ENCODE measurements around the gene GNG2. TPM values are rescaled to one million over a fixed set of nuclear protein-coding genes. Genes with fewer than 3 reads are reported as not detected.
A peak's percentile ranks its signal among the peaks of the same experiment; 100 is the strongest.

GNG2 gene
- total RNA-seq, 1 experiment from 2014 or later, result 0.33 TPM

- POLR2A ChIA-PET (ENCODE audit: unreplicated experiment), result no interaction called here
- TF ChIP-seq, protein P1, sequence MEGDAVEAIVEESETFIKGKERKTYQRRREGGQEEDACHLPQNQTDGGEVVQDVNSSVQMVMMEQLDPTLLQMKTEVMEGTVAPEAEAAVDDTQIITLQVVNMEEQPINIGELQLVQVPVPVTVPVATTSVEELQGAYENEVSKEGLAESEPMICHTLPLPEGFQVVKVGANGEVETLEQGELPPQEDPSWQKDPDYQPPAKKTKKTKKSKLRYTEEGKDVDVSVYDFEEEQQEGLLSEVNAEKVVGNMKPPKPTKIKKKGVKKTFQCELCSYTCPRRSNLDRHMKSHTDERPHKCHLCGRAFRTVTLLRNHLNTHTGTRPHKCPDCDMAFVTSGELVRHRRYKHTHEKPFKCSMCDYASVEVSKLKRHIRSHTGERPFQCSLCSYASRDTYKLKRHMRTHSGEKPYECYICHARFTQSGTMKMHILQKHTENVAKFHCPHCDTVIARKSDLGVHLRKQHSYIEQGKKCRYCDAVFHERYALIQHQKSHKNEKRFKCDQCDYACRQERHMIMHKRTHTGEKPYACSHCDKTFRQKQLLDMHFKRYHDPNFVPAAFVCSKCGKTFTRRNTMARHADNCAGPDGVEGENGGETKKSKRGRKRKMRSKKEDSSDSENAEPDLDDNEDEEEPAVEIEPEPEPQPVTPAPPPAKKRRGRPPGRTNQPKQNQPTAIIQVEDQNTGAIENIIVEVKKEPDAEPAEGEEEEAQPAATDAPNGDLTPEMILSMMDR (conservative IDR thresholded peaks at IDR 0.05), result no peak
- TF ChIP-seq EZH2 (IDR thresholded peaks at IDR 0.05; ENCODE audit: low read depth), result no peak
- H3K9me2 ChIP-seq (ENCODE audit: insufficient read depth), result no peaks in the 10 kb centered on the region
- no peaks in the 10 kb centered on the region for H4K20me1 ChIP-seq (ENCODE audit: insufficient read depth)
- CTCF ChIA-PET, result interaction anchor here (0.6 kb wide), 1 partner anchor 13 kb away, joined by 3 read pairs; no protein-coding TSS in a partner anchor
- no peaks in the 10 kb centered on the region for H3K9me3 ChIP-seq (ENCODE audit: insufficient read depth, low read depth)
- no peaks in the 10 kb centered on the region for H3K36me3 ChIP-seq (ENCODE audit: low read depth)
- no peaks in the 10 kb centered on the region for H3F3A ChIP-seq (ENCODE audit: insufficient read depth, low read depth)
- H3K4me1 ChIP-seq (replicated peaks; ENCODE audit: insufficient read depth), result no peaks in the 10 kb centered on the region
- no peak overlapping the region for H3K4me3 ChIP-seq
- no TSS peak for BruUV-seq (replicated peaks)
- no peaks in the 10 kb centered on the region for H3K27me3 ChIP-seq (ENCODE audit: insufficient read depth, low read depth)
- intact Hi-C loops (cut with micrococcal nuclease; ENCODE audit: unreplicated experiment), result no loop called here
- 0 out of 2 replicates have a peak overlapping the region, but pooled peaks have one; percentile 8 for H2AFZ ChIP-seq
- H3K4me2 ChIP-seq, result no peak overlapping the region
- no peak overlapping the region for H3K27ac ChIP-seq
- no peak for DNase-seq
- no peaks in the 10 kb centered on the region for H3K79me2 ChIP-seq (ENCODE audit: low read depth)
These were observed 65.6 kb downstream of the GNG2 start for GRCh38 chr14:51925980-51926379.

- ChIA-PET CTCF (interaction anchor here (0.6 kb wide), 1 partner anchor 13 kb away, joined by 3 read pairs; no protein-coding TSS in a partner anchor), POLR2A (ENCODE audit: unreplicated experiment) (no interaction called here)
- Histone ChIP-seq H2AFZ (0 out of 2 replicates have a peak overlapping the region, but pooled peaks have one; percentile 8), H3F3A (ENCODE audit: insufficient read depth, low read depth) (no peaks in the 10 kb centered on the region), H3K9me3 (ENCODE audit: insufficient read depth, low read depth) (no peaks in the 10 kb centered on the region), H3K9me2 (ENCODE audit: insufficient read depth) (no peaks in the 10 kb centered on the region), H3K4me2 (no peak overlapping the region), H3K27me3 (ENCODE audit: insufficient read depth, low read depth) (no peaks in the 10 kb centered on the region), H3K4me1 (replicated peaks; ENCODE audit: insufficient read depth) (no peaks in the 10 kb centered on the region), H3K36me3 (ENCODE audit: low read depth) (no peaks in the 10 kb centered on the region), H3K79me2 (ENCODE audit: low read depth) (no peaks in the 10 kb centered on the region), H3K27ac (no peak overlapping the region), H4K20me1 (ENCODE audit: insufficient read depth) (no peaks in the 10 kb centered on the region), H3K4me3 (no peak overlapping the region)
- intact Hi-C loops (cut with micrococcal nuclease; ENCODE audit: unreplicated experiment), result no loop called here
- no TSS peak for BruUV-seq (replicated peaks)
- TF ChIP-seq, protein P1 (conservative IDR thresholded peaks at IDR 0.05), result no peak
- no peak for TF ChIP-seq EZH2 (IDR thresholded peaks at IDR 0.05; ENCODE audit: low read depth)
- no peak for DNase-seq
These were observed 66.0 kb downstream of the GNG2 start for GRCh38 chr14:51926449-51926848.

- Histone ChIP-seq H3K9me2 (ENCODE audit: insufficient read depth) (no peaks in the 10 kb centered on the region), H2AFZ (no peak overlapping the region), H3K27ac (no peak overlapping the region), H3K79me2 (ENCODE audit: low read depth) (no peaks in the 10 kb centered on the region), H3K4me3 (no peak overlapping the region), H3K9me3 (ENCODE audit: insufficient read depth, low read depth) (no peaks in the 10 kb centered on the region), H3F3A (ENCODE audit: insufficient read depth, low read depth) (no peaks in the 10 kb centered on the region), H3K27me3 (ENCODE audit: insufficient read depth, low read depth) (no peaks in the 10 kb centered on the region), H3K4me1 (replicated peaks; ENCODE audit: insufficient read depth) (no peaks in the 10 kb centered on the region), H3K36me3 (ENCODE audit: low read depth) (no peaks in the 10 kb centered on the region), H4K20me1 (ENCODE audit: insufficient read depth) (no peaks in the 10 kb centered on the region), H3K4me2 (no peak overlapping the region)
- TF ChIP-seq, protein P1 (conservative IDR thresholded peaks at IDR 0.05), result no peak
- TF ChIP-seq EZH2 (IDR thresholded peaks at IDR 0.05; ENCODE audit: low read depth), result no peak
- intact Hi-C loops (cut with micrococcal nuclease; ENCODE audit: unreplicated experiment), result no loop called here
- ChIA-PET POLR2A (ENCODE audit: unreplicated experiment) (no interaction called here), CTCF (no interaction called here)
- no TSS peak for BruUV-seq (replicated peaks)
- DNase-seq, result no peak
These were observed 68.2 kb downstream of the GNG2 start for GRCh38 chr14:51928568-51928967.

Measured in PC-9 (cell line).